Heart left ventricle (tissue), 16 donors: ENCODE measurements around the gene MAP1B. TPM values are rescaled to one million over a fixed set of nuclear protein-coding genes. Genes with fewer than 3 reads are reported as not detected.

Experiments
- ATAC-seq, 4 donors: fragments of 200-7000 bp; cut with Tn5 transposase; one replicate each; pipeline ENCODE4 v1.9.1; 2020 to 2022; ENCODE audit warnings: moderate library complexity in 4 of 4, mild to moderate bottlenecking in 3 of 4, moderate number of reproducible peaks in 1 of 4
- DNase-seq, 5 donors: peaks; one replicate each; pipeline ENCODE4 v3.0.0-alpha.2; 2020
- H3K27ac ChIP-seq, 12 donors: fragments of 200-600 bp; sonication (generic) in 4 of 12; one replicate each; pipeline versions ENCODE4 v1.5.0 to v1.8.0; 2016 to 2022; ENCODE audit warnings: mild to moderate bottlenecking in 2 of 12
- H3K27me3 ChIP-seq, 9 donors: fragments of 200-600 bp; sonication (generic) in 2 of 9; one replicate each; pipeline versions ENCODE4 v1.5.1 to v1.8.0; 2016 to 2022; ENCODE audit warnings: mild to moderate bottlenecking in 3 of 9
- H3K36me3 ChIP-seq, 9 donors: fragments of 200-600 bp; sonication (generic) in 2 of 9; one replicate each; pipeline versions ENCODE4 v1.5.0 to v1.8.0; 2018 to 2022; ENCODE audit warnings: mild to moderate bottlenecking in 2 of 9
- H3K4me1 ChIP-seq, 12 donors: fragments of 200-600 bp; sonication (generic) in 4 of 12; one replicate each; pipeline versions ENCODE4 v1.5.0 to v1.8.0; 2016 to 2022; ENCODE audit warnings: mild to moderate bottlenecking in 3 of 12
- H3K4me3 ChIP-seq, 12 donors: fragments of 200-600 bp; sonication (generic) in 4 of 12; one replicate each; pipeline versions ENCODE4 v1.5.0 to v1.8.0; 2017 to 2022; ENCODE audit warnings: mild to moderate bottlenecking in 9 of 12, moderate library complexity in 4 of 12
- H3K9me3 ChIP-seq, 12 donors: fragments of 200-600 bp; sonication (generic) in 4 of 12; one replicate each; pipeline versions ENCODE4 v1.5.0 to v1.8.0; 2016 to 2022; ENCODE audit warnings: mild to moderate bottlenecking in 1 of 12
- CTCF ChIP-seq, 12 donors: fragments of 200-600 bp; sonication (generic) in 4 of 12; IDR thresholded peaks; one replicate each; pipeline versions ENCODE4 v1.5.0 to v1.8.0; 2018 to 2022; ENCODE audit warnings: antibody characterized with exemption in 12 of 12, mild to moderate bottlenecking in 5 of 12
- POLR2A ChIP-seq, 2 donors: fragments of 450-650 bp; IDR thresholded peaks; one replicate each; pipeline ENCODE4 v1.6.1; 2017; ENCODE audit warnings: antibody characterized with exemption in 2 of 2, mild to moderate bottlenecking in 2 of 2, moderate library complexity in 2 of 2
- WGBS, 4 donors: extraction: QIAGEN DNeasy Blood & Tissue Kit in 2 of 4; methylation state at CpG; one replicate each; pipeline versions ENCODE4 v1.1.5 to v1.1.7; 2013 to 2018; 5-methylcytosine and 5-hydroxymethylcytosine counted together
- intact Hi-C, 10 donors: fragments of 100-400 bp; cut with DNase I; formaldehyde crosslinking; loops; one replicate each; pipeline versions ENCODE4 v1.11.1 to v1.14.2; 2022
- polyA plus RNA-seq, 2 donors: library from polyadenylated mRNA; stranded (reverse); fragments of 200-250 nt; gene quantifications; one replicate each; pipeline ENCODE4 v1.2.3, GENCODE V29; 2013
- total RNA-seq, 9 donors: library from RNA; depleted of rRNA in 2 of 9; stranded (reverse); fragments of >200 nt in 2 of 9; fragmentation: NEBNext Ultra II Directional in 3 of 9; extraction: Animal tissue kit (Norgen Biotek cat#: 25700) in 3 of 9; gene quantifications; one replicate each; pipeline versions ENCODE4 v1.1.0 to v1.2.4, GENCODE V29; 2016 to 2023
- donor health status: ischemic (EF 13 %, LVEDD 7.1; RV severe dilation, severe dysfunction).
- donor health status: healthy with polysubstance abuse.
- donor health status: DM: no; HTN: yes; CAD: no.
- donor health status: DM: no; HTN: no; CAD: no.
- donor health status: ischemic (EF 25% LVEDD 6.9; RV normal size, moderate dysfunction).
- donor health status: ischemic (EF 25% LVEDD 5.7; RV mildly dilated, moderate dysfunction).
- donor health status: healthy.
- donor health status: DM: yes; HTN: yes; CAD: no.
- donor health status: ischemic (EF 35%, LVEDD 5.7; RV mildly dilated, moderate dysfunction).
- donor health status: nonischemic (EF 11% LVEDD 7.7; RV severe dilation, severe dysfunction).
- donor health status: DM: yes; HTN: yes; CAD: no.
- donor health status: PGD.
- donor health status: ischemic (EF 29% LVEDD 5.4; RV normal size, mild dysfunction).
- donor health status: nonischemic (EF 23%, LVEDD 6.1; RV moderate dilation, normal function).

MAP1B gene
- total and polyA plus RNA-seq, 11 donors = 10.1 to 603 (median 133) TPM

- Histone ChIP-seq H3K27me3 (no peaks in the 10 kb centered on the region), H3K27ac (no peak overlapping the region), H3K4me1 (peaks cover 0 to 62% (median 22%) of the 10 kb centered on the region in 12 donors), H3K9me3 (no peaks in the 10 kb centered on the region), H3K36me3 (no peaks in the 10 kb centered on the region), H3K4me3 (no peak overlapping the region)
- DNase-seq = no peak
- no peak for ATAC-seq
- intact Hi-C loops = loop anchor here in 1 of 10 donors (2.0 kb wide), 1 partner anchor 35 kb away; no protein-coding TSS in a partner anchor
- WGBS, 4 donors = 94 to 96% (median 95%) methylated on average over 4 of the region's 4 CpGs
- TF ChIP-seq POLR2A (IDR thresholded peaks at IDR 0.05) (no peak), CTCF (IDR thresholded peaks at IDR 0.05) (no peak)
Measured at GRCh38 chr5:72161951-72162350, 54.7 kb downstream of the MAP1B start.

GRCh38 chr5:72163349-72163983 lies 56.2 kb downstream of the MAP1B start:
- Histone ChIP-seq H3K4me1 (peaks cover 0 to 65% (median 26%) of the 10 kb centered on the region in 12 donors), H3K27me3 (no peaks in the 10 kb centered on the region), H3K27ac (no peak overlapping the region), H3K4me3 (no peak overlapping the region), H3K9me3 (no peaks in the 10 kb centered on the region), H3K36me3 (no peaks in the 10 kb centered on the region)
- no peak for ATAC-seq
- intact Hi-C loops = loop anchor here in 1 of 10 donors (2.0 kb wide), 1 partner anchor 33 kb away; no protein-coding TSS in a partner anchor
- TF ChIP-seq POLR2A (IDR thresholded peaks at IDR 0.05) (no peak), CTCF (IDR thresholded peaks at IDR 0.05) (no peak)
- no peak for DNase-seq
- WGBS, 4 donors = 96 to 100% (median 99%) methylated on average over 2 of the region's 2 CpGs

GRCh38 chr5:72166070-72166979 lies 59.0 kb downstream of the MAP1B start:
- TF ChIP-seq POLR2A (IDR thresholded peaks at IDR 0.05) (no peak), CTCF (IDR thresholded peaks at IDR 0.05) (no peak)
- 35 to 48% (median 44%) methylated on average over 15 of the region's 15 CpGs for WGBS, 4 donors
- DNase-seq = peak; percentile 54 to 72 (median 60)
- Histone ChIP-seq H3K4me3 (peak overlapping the region in 6 of 12 donors; percentile 1 to 31 (median 26)), H3K4me1 (peaks cover 0 to 48% (median 21%) of the 10 kb centered on the region in 12 donors), H3K27ac (peak overlapping the region in 11 of 12 donors; percentile 19 to 65 (median 41)), H3K9me3 (no peaks in the 10 kb centered on the region), H3K36me3 (no peaks in the 10 kb centered on the region), H3K27me3 (no peaks in the 10 kb centered on the region)
- ATAC-seq = peak; percentile 10 to 62 (median 50)
- intact Hi-C loops = loop anchor here in 1 of 10 donors (2.0 kb wide), 1 partner anchor 50 kb away; no protein-coding TSS in a partner anchor

GRCh38 chr5:72167257-72167656 lies 60.0 kb downstream of the MAP1B start:
- H3K4me1 ChIP-seq = peaks cover 0 to 51% (median 21%) of the 10 kb centered on the region in 12 donors
- H3K36me3 ChIP-seq = no peaks in the 10 kb centered on the region
- ATAC-seq (no peak), DNase-seq (no peak)
- intact Hi-C loops = loop anchor here in 1 of 10 donors (2.0 kb wide), 1 partner anchor 50 kb away; no protein-coding TSS in a partner anchor
- H3K9me3 ChIP-seq = no peaks in the 10 kb centered on the region
- 84 to 98% (median 94%) methylated on average over 1 of the region's 1 CpG for WGBS, 4 donors
- H3K27ac ChIP-seq = peak overlapping the region in 4 of 12 donors; percentile 19 to 45 (median 36)
- peak overlapping the region in 3 of 12 donors; percentile 10 to 31 (median 30) for H3K4me3 ChIP-seq
- H3K27me3 ChIP-seq = no peaks in the 10 kb centered on the region
- no peak for TF ChIP-seq CTCF (IDR thresholded peaks at IDR 0.05)
- no peak for TF ChIP-seq POLR2A (IDR thresholded peaks at IDR 0.05)
